ENCODE results near the gene RNF181.
"Not testable (repeated sequence)": the region's sequence is repeated elsewhere in the genome, so short reads cannot be mapped to it uniquely, and the experiment has no call there.

Gene RNF181

DNA sequence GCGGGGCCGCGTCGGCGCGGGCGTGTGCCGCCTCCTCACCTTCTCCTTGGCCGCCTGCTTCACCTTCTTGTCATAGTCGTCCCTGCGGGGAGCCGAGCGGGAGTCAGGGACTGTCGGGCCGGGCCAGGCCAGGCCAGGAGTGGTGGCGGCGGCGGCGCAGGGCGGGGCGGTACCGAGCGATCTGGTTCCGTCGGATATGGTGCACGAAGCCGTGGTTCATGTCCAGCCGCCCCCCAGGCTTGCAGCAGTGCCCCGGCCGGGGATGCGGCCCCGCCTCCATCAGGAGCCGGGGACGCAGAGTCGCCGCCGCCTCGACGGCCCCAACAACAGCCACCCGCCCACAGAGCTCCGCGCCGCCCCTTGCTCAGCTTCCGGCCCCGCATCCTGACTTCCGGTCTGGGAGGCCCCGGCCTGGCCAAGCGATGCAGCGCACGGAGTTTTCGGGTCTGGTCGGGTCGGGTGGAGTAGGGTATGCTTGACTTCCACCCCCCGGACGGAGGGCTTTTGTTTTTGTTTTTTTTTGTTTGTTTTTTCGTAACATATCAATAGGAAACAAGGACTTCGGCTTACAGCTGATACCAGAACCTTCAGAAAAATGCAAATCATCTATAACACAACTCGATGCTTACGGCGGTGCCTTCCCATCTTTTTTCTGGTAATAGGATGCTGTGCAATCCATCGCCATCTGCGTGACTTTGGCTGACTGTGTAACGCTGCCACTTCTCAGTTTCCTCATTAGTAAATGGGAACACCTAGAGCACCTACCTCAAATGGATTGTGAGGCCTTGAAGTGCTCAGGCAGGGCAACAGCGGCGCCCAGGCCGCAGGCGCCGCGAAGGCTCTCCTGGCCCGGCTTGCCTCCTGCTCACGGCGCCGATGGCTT, 16.4 kb downstream of the RNF181 start, which contains the start of gene C2orf68:
C2orf68 (minus strand) TSS at position 362 of the 883 bp plus-strand sequence; CDS start at position 280, 82 bp downstream.
- in situ Hi-C loops (cut with HindIII; ENCODE audit: low sequenced_read_pairs) = no loop called here

DNA sequence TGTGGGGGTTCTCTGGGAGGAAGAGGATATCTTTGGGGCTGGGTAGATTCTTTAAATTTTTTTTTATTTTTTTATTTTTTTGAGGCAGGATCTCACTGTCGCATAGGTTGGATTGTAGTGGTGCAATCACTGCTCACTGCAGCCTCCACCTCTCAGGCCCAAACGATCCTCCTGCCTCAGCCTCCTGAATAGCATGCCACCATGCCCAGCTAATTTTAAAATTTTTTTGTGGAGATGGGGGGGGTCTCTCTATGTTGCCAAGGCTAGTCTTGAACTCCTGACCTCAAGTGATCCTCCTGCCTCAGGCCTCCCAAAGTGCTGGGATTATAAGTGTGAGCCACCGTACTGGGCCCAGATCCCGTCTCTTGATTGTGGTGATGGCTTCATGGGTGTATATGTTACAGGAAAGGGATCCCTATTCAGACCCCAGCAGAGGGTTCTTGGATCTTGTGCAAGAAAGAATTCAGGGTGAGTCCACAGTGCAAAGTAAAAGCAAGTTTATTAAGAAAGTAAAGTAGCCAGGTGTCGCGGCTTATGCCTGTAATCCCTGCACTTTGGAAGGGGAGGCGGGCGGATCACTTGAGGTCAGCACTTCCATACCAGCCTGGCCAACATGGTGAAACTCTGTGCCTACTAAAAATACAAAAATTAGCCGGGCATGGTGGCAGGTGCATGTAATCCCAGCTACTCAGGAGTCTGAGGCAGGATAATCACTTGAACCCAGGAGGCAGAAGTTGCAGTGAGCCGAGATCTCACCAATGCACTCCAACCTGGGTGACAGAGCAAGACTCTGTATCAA, 18.4 kb downstream of the RNF181 start:
- in situ Hi-C loops (cut with HindIII; ENCODE audit: low sequenced_read_pairs) = no loop called here

DNA sequence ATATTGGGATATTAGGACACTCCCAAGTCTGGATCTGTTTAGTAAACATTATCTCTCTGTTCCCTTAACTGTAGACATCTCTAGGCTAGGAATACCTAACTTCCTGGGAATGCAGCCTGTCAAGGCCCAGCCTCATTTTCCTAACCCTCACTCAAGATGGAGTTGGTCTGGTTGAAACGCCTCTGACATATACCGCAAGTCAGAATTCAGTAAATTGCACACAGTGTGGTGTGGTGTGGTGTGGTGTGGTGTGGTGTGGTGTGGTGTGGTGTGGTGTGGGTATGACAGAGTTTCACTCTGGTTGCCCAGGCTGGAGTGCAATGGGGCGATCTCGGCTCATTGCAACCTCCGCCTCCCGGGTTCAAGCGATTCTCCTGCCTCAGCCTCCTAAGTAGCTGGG, 19.2 kb downstream of the RNF181 start:
- in situ Hi-C loops (cut with HindIII; ENCODE audit: low sequenced_read_pairs) = not testable (repeated sequence)

DNA sequence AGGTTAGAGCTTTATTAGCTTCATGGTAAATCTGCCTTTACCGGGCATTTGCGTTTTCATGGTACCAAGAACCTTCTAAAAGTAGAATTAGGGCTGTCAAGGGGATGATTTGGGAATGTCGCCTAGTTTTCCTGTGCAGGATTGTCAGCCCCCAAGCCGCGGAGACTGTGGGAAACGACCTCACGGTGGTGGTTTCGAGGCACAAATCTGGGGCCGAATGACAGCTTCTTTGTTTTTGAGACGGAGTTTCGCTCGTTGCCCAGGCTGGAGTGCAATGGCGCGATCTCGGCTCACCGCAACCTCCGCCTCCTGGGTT, 19.8 kb downstream of the RNF181 start:
- in situ Hi-C loops (cut with HindIII; ENCODE audit: low sequenced_read_pairs) = no loop called here

DNA sequence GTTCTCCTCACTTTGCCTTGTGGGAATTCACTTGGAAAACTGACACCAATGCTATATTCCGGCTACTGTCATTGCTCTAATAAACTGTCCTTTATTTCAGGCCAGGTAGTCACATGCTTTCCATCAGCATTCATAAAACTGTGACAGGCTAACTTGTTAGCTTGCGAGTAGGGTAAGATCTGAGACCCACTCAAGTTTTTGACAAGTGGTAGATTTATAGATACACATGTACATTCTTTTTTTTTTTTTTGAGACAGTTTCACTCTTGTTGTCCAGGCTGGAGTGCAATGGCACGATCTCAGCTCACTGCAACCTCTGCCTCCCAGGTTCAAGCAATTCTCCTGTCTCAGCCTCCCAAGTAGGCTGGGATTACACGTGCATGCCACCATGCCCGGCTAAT, 22.2 kb downstream of the RNF181 start:
- in situ Hi-C loops (cut with HindIII; ENCODE audit: low sequenced_read_pairs) = not testable (repeated sequence)

DNA sequence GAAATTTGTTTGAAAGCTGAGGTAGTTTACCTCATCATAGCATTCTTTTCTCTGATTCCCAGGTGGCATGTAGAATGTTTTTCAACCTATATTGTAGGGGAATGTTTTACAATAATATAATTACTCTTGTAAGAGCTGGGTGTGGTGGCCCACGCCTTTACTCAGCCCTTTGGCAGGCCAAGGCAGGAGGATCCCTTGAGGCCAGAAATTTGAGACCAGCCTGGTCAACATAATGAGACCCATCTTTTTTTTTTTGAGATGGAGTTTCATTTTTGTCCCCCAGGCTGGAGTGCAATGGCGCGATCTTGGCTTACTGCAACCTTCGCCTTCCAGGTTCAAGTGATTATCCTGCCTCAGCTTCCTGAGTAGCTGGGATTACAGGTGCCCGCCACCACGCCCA, 24.1 kb downstream of the RNF181 start:
- in situ Hi-C loops (cut with HindIII; ENCODE audit: low sequenced_read_pairs) = no loop called here

DNA sequence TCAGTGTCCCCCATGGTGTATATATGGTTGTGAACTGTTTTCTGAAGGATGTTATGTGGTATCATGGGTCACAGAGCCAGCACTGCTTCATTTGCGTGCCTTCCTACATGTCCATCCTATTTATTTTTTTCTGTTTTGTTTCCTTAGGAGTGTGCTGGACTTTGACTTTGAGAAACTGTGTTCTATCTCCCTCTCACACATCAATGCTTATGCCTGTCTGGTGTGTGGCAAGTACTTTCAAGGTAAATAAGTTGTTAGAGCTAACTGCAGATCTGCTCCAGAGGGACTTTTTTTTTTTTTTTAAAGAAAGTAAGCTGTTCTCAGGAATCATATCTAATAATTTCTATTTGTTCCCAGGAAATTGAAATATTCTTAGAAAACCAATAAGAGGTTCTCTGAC, 25.8 kb downstream of the RNF181 start:
- in situ Hi-C loops (cut with HindIII; ENCODE audit: low sequenced_read_pairs) = no loop called here

DNA sequence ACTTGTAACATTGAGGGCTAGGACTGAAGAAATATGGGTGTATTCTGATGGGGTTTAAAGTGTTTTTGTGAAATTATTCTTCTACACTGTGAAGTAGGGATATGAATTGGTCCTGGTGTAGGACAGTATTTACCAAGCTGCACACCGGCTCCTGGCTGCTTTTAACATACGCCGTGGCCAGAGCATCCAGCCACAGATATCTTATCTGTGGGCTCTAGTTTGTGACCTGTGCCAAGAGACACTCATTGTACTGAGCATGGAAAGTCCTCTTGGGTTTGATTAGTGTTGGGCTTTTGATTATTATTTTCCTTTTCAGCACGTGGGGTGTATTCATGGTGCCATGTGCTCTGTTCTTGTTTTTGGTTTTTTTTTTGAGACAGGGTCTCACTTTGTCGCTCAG, 28.4 kb downstream of the RNF181 start:
- in situ Hi-C loops (cut with HindIII; ENCODE audit: low sequenced_read_pairs) = no loop called here

DNA sequence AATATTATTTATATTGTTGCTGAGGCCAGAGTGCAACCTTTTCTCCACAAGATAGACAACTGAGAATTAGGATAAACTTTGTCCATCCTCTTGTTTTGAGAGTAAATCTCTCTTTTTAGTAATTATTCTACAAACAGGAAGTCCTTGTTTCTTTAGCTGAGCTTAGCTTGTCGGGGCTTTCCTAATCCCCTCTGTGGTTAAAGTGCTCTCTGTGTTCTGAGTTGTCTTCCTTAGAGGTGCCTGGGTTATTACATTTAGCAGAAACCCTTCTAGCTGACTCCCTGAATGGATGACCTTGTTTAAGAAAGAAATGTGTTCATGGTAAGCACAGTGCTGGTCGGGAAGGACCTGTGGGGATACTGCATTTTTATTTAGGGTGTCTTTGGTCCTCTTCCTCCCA, 33.1 kb downstream of the RNF181 start:
- in situ Hi-C loops (cut with HindIII; ENCODE audit: low sequenced_read_pairs) = no loop called here

DNA sequence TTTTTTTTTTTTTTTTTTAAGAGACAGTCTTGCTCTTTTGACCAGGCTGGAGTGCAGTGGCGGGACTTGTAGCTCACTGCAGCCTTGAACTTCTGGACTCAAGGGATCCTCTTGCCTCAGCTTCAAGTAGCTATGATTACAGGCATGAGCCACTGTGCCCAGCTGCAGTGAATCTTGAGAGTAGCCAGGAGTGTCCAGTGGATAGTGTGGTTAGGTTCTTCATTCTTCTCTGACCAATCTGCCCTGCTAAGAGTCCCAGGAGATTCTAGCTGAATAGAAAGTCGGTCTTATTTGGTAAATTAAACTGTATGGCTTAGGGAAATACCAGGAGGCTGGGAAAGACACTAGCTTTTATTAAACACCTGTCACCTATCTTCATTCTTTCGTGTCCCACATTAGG, 35.8 kb downstream of the RNF181 start:
- in situ Hi-C loops (cut with HindIII; ENCODE audit: low sequenced_read_pairs) = no loop called here

DNA sequence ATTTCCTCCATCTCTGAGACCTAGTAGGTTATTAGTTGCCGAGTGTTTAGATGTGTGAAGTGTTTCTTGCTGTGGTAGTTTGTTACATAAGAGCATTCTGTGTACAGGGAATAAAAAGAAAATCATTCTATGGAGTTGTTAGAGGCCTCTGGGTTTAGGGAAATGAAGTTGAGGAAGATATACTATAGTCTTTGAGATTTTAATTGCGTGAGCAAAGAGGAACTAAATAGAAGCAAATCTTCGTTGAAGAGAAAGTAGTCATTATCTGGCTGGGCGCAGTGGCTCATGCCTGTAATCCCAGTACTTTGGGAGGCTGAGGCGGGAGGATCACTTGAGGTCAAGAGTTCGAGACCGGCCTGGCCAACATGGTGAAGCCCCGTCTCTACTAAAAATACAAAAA, 39.5 kb downstream of the RNF181 start:
- in situ Hi-C loops (cut with HindIII; ENCODE audit: low sequenced_read_pairs) = no loop called here

DNA sequence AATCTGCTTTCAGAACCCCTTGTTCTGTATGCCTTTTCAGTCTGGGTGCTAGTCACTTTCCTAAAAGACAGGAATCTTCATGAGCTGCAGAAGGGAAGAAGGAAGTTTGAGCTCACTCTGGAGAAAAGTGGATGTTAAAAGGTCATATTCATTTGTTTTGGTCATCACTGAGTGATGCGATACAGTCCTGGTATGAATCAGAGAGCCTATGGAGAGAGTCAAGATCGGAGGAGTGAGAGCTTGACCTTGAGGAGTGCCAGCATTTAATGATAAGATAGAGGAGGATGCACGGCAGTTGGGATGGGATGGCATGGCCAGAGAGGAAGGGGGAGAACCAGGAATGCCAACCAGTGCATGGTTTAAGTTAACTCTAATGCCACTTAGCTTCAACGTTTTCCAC, 40.1 kb downstream of the RNF181 start:
- in situ Hi-C loops (cut with HindIII; ENCODE audit: low sequenced_read_pairs) = no loop called here

DNA sequence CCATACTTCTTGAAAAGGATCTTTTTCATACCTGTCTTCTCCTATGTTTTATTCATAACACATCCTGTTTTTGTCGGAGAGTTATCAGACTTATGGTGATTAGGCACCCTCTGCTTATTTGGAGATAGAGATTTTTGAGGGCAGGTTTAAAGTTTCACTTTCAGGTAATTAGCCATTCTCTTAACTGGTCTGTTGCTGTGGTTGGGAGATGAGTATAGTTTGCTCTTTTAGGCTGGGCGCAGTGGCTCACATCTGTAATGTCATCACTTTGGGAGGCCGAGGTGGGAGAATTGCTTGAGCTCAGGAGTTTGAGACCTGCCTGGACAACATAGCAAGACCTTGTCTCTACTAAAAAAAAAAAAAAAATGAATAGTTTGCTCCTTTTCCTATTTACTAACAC, 47.2 kb downstream of the RNF181 start:
- in situ Hi-C loops (cut with HindIII; ENCODE audit: low sequenced_read_pairs) = no loop called here

DNA sequence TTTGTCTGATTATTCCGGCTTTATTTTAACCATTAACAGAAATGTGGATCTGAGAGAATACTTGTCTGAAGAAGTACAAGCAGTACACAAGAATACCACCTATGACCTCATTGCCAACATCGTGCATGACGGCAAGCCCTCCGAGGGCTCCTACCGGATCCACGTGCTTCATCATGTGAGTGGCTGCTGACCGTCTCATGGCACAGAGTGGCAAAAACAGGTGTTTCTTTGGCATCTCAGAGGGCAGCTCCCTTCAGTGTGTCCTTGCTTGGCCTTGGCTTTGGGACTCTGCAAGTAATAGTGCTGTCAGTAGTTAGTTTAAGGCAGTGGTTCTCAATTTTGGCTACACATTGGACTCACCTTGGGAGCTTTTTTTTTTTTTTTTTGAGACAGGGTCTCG, 49.4 kb downstream of the RNF181 start:
- in situ Hi-C loops (cut with HindIII; ENCODE audit: low sequenced_read_pairs) = no loop called here

DNA sequence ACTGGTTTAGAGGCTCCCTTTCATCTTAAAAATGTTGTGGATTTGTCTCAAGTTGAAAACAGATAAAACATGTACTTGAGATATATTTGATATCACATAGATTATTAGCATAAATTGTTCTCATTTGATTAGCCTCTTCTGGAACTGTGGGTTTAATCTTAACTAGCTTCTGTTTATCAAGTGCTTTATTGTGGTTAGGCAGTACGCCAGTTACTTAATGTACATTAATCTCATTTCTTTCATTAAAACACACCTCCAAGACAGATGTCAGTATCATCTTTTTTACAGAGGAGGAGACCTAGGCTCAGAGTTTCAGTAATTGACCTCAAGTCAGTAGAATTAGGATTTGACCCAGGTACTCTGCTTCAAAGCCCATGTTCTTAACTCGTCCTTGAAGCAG, 50.6 kb downstream of the RNF181 start:
- in situ Hi-C loops (cut with HindIII; ENCODE audit: low sequenced_read_pairs) = no loop called here
